GM06990 (cell line): ENCODE results near the gene CCR9.
A peak's percentile ranks its signal among the peaks of the same experiment; 100 is the strongest.

ENCODE experiments used
- DNase-seq: peaks from one replicate; pipeline ENCODE4 v3.0.0-alpha.2; 2011; ENCODE audit not compliant: insufficient read length; ENCODE audit errors: extremely low read depth
- H3K27me3 ChIP-seq: replicated peaks from 2 replicates; pipeline ENCODE4 v1.6.0; 2011; ENCODE audit warnings: low read length; ENCODE audit not compliant: control insufficient read depth, insufficient read depth
- H3K36me3 ChIP-seq: 2 replicates; pipeline ENCODE4 v1.5.1; 2011; ENCODE audit warnings: low read length; ENCODE audit not compliant: control insufficient read depth, insufficient read depth
- H3K4me3 ChIP-seq: replicated peaks from 2 replicates; pipeline ENCODE4 v1.5.1; 2011; ENCODE audit warnings: low read depth, mild to moderate bottlenecking, control low read depth, low read length
- TF ChIP-seq, protein P1 (sequence below): IDR thresholded peaks from 2 replicates; pipeline ENCODE4 v1.5.1; 2011; ENCODE audit warnings: low read length, control low read depth, mild to moderate bottlenecking, inconsistent platforms; ENCODE audit not compliant: insufficient read depth, poor library complexity, severe bottlenecking

Gene CCR9

DNA sequence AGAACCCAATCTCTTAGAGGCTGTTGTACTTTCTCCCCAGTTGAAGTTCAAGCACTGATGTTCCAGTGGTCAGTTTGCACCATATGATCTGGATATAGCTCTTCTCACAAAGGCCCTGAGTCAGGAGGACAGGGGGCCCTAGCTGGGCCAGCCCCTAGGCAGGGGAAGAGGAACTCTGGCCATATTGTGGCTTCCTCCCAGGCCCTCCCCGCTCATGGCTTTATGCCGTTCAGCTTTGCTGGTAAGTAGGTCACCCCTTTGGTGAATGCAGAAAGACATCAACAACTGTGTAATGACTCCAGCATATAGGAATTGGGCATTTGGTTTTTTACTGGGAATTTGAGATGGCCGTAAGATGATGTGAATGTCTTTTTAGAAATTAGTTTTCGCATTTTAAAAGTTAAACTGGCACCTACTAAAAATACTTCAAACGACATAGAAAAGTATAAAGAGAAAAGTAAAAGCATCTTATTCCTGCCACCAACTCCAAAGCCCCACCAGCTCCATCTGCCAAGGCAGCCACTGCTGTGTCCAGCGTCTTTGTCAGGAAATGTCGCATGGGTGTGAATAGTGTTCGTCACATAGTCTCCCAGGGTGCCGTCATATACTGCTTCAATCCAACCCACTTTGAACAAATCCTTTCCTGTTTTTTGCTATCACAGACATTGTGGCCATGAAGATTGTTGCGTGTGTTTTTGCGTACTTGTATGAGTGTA, 25.3 kb downstream of the CCR9 start:
- Histone ChIP-seq H3K4me3 (no peak overlapping the region), H3K27me3 (peaks cover 1% of the 10 kb centered on the region), H3K36me3 (no peaks in the 10 kb centered on the region)
- TF ChIP-seq, protein P1, sequence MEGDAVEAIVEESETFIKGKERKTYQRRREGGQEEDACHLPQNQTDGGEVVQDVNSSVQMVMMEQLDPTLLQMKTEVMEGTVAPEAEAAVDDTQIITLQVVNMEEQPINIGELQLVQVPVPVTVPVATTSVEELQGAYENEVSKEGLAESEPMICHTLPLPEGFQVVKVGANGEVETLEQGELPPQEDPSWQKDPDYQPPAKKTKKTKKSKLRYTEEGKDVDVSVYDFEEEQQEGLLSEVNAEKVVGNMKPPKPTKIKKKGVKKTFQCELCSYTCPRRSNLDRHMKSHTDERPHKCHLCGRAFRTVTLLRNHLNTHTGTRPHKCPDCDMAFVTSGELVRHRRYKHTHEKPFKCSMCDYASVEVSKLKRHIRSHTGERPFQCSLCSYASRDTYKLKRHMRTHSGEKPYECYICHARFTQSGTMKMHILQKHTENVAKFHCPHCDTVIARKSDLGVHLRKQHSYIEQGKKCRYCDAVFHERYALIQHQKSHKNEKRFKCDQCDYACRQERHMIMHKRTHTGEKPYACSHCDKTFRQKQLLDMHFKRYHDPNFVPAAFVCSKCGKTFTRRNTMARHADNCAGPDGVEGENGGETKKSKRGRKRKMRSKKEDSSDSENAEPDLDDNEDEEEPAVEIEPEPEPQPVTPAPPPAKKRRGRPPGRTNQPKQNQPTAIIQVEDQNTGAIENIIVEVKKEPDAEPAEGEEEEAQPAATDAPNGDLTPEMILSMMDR = no peak
- DNase-seq = no peak

DNA sequence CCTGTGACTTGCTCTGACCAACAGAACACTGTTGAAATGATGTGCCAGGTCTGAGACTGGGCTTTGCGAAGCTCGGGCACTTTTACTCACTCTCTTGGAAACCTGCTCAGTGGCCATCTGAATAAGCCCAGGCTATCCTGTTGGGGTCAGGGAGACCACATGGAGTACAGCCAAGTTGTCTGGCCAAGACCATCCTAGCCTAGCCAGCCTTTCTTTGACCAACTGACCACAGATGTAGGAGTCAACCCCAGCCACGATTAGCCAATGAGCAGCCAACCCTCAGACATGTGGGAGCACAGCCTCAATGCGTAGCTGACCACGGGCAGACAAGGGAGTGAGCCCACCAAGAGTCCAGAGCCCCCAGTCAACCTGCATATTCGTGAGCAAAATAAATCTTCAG, 26.1 kb downstream of the CCR9 start:
- no peak overlapping the region for H3K4me3 ChIP-seq
- TF ChIP-seq, protein P1 = no peak
- H3K36me3 ChIP-seq = no peaks in the 10 kb centered on the region
- no peak for DNase-seq
- peaks cover 1% of the 10 kb centered on the region for H3K27me3 ChIP-seq

DNA sequence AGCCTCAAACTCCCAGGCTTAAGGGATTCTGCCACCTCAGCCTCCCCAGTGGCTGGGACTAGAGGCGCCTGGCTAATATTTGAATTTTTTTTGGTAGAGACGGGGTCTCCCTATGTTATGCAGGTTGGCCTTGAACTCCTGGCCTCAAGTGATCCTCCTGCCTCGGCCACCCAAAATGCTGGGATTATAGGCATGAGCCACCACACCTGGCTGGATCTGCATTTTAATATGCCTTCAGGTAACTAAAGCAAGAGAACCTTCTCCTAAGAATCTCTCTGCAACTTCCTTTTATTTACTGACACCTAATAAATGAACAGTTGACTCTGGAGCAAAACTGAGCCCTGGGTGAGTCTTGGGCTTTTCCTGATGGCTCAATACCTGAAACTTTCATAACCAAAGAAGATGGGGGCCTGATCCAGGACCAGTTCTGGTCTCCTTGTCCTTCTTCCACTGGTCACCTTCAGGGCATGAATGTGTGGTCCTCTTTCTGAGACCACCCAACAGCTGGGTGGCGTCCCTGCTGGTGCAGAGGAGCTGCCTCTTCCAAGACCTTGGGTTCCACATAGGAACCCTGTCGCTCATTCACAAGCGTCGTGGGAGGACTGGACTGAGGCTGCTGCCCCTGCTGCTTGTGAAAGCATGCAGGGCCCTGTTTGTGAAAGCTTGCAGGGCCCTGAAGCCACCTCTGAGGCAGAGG, 28.2 kb downstream of the CCR9 start:
- H3K36me3 ChIP-seq = no peaks in the 10 kb centered on the region
- H3K27me3 ChIP-seq = peaks cover 1% of the 10 kb centered on the region
- TF ChIP-seq, protein P1 = no peak
- no peak overlapping the region for H3K4me3 ChIP-seq
- no peak for DNase-seq

DNA sequence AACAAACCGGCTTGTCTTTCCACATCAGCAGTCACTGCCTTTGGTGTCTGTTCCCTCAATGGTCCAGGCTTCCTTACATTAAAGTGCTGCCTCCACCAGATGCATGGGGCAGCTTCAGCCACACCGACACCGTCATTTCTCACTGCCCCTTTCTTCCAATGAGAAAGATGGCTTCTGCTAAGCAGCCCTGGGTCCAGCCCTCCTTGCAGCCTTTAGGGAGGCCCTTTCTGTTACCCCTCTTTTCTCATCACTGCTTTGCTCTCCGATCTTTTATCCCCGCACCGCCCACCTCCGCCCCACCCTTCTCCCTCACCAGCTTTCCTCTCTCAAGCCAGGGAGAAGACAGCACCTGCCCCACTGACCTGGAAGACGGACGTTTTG, 28.7 kb downstream of the CCR9 start:
- TF ChIP-seq, protein P1 = no peak
- H3K27me3 ChIP-seq = peaks cover 1% of the 10 kb centered on the region
- no peak for DNase-seq
- H3K36me3 ChIP-seq = no peaks in the 10 kb centered on the region
- no peak overlapping the region for H3K4me3 ChIP-seq

DNA sequence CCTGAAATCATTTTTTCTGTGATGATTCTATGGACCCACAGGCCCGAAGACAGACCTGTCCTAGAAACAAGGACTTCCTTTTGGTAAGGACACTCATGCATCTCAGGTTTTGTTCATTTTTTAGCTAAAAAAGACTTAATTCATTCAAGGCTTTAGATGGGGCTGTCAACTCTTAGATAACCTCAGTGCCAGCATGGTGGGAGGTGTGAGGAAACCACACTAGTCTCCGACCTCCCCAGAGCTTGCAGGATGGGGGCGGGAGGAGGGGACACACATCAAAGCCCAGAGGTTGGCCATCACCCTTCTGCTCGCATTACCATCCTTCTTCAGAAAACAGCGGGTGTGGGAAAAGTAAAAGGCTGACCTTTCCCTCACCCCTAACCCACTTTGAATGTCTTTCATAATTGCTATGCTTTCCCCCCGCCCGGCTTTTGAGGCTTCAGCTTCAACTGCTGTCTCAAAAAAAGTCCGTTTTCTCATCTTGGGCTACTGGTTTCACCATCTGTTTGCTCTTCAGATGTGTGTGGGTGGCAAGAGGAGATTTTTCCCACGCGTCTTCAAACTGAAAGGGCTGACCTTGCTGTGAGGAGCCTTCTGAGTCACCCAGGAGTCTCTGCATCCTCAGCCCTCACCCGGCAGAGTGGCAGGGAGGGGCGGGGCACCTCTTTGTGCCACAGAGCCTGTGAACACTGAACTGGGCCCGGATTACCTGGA, 29.3 kb downstream of the CCR9 start:
- Histone ChIP-seq H3K4me3 (no peak overlapping the region), H3K27me3 (no peaks in the 10 kb centered on the region), H3K36me3 (no peaks in the 10 kb centered on the region)
- TF ChIP-seq, protein P1 = no peak
- DNase-seq = peak; percentile 84
